ENCODE data around the gene ETV6. TPM values are rescaled to one million over a fixed set of nuclear protein-coding genes. Genes with fewer than 3 reads are reported as not detected.

ETV6 gene
- total RNA-seq, 1 experiment from 2014 or later = 19.3 TPM

GRCh38 chr12:11693067-11693466 is 43.6 kb downstream of the ETV6 start:
- Mint-ChIP-seq H3K9me3 (ENCODE audit: unreplicated experiment) (no peaks in the 10 kb centered on the region), H3K27me3 (ENCODE audit: insufficient read depth, unreplicated experiment) (no peaks in the 10 kb centered on the region), H3K4me1 (ENCODE audit: insufficient read depth, unreplicated experiment) (peaks cover 39% of the 10 kb centered on the region), H3K4me3 (ENCODE audit: unreplicated experiment) (no peak overlapping the region), H3K36me3 (ENCODE audit: insufficient read depth, unreplicated experiment) (peaks cover 6% of the 10 kb centered on the region), H3K27ac (ENCODE audit: low read depth, unreplicated experiment) (no peak overlapping the region)
- no peak for DNase-seq (ENCODE audit: unreplicated experiment)
- CTCF ChIA-PET = no interaction called here
- TF ChIP-seq CTCF (IDR thresholded peaks at IDR 0.05; ENCODE audit: unreplicated experiment) = no peak
- POLR2A ChIA-PET = no interaction called here
- intact Hi-C loops (cut with micrococcal nuclease) = no loop called here
- no TSS peak for BruUV-seq (replicated peaks)

- no peak for TF ChIP-seq CTCF (IDR thresholded peaks at IDR 0.05; ENCODE audit: unreplicated experiment)
- Mint-ChIP-seq H3K36me3 (ENCODE audit: insufficient read depth, unreplicated experiment) (peaks cover 6% of the 10 kb centered on the region), H3K4me1 (ENCODE audit: insufficient read depth, unreplicated experiment) (peaks cover 36% of the 10 kb centered on the region), H3K4me3 (ENCODE audit: unreplicated experiment) (no peak overlapping the region), H3K9me3 (ENCODE audit: unreplicated experiment) (no peaks in the 10 kb centered on the region), H3K27ac (ENCODE audit: low read depth, unreplicated experiment) (no peak overlapping the region), H3K27me3 (ENCODE audit: insufficient read depth, unreplicated experiment) (no peaks in the 10 kb centered on the region)
- intact Hi-C loops (cut with micrococcal nuclease) = no loop called here
- no peak for DNase-seq (ENCODE audit: unreplicated experiment)
- ChIA-PET POLR2A (no interaction called here), CTCF (no interaction called here)
- BruUV-seq (replicated peaks) = no TSS peak
Measured at GRCh38 chr12:11693601-11694000, 44.1 kb downstream of the ETV6 start.

- ChIA-PET POLR2A (no interaction called here), CTCF (interaction anchor here (1.1 kb wide), 1 partner anchor 9 kb away, joined by 3 read pairs; no protein-coding TSS in a partner anchor)
- peaks cover 29% of the 10 kb centered on the region for H3K4me1 Mint-ChIP-seq (ENCODE audit: insufficient read depth, unreplicated experiment)
Measured at GRCh38 chr12:11694528-11694927, 45.1 kb downstream of the ETV6 start.

GRCh38 chr12:11695321-11695720 is 45.8 kb downstream of the ETV6 start:
- intact Hi-C loops (cut with micrococcal nuclease) = loop anchor here (5.0 kb wide), 1 partner anchor 43 kb away; no protein-coding TSS in a partner anchor
- Mint-ChIP-seq H3K4me3 (ENCODE audit: unreplicated experiment) (no peak overlapping the region), H3K27ac (ENCODE audit: low read depth, unreplicated experiment) (peak overlapping the region; percentile 57), H3K4me1 (ENCODE audit: insufficient read depth, unreplicated experiment) (peaks cover 29% of the 10 kb centered on the region), H3K9me3 (ENCODE audit: unreplicated experiment) (no peaks in the 10 kb centered on the region), H3K27me3 (ENCODE audit: insufficient read depth, unreplicated experiment) (no peaks in the 10 kb centered on the region), H3K36me3 (ENCODE audit: insufficient read depth, unreplicated experiment) (no peaks in the 10 kb centered on the region)
- no TSS peak for BruUV-seq (replicated peaks)
- TF ChIP-seq CTCF (IDR thresholded peaks at IDR 0.05; ENCODE audit: unreplicated experiment) = no peak
- ChIA-PET POLR2A (interaction anchor here (0.5 to 3.0 kb wide), 6 partner anchors 11 to 59 kb away, joined by 3 to 9 read pairs (median 3); no protein-coding TSS in a partner anchor), CTCF (interaction anchor here (1.1 kb wide), 2 partner anchors 10 to 41 kb away, joined by 3 read pairs; no protein-coding TSS in a partner anchor)
- DNase-seq (ENCODE audit: unreplicated experiment) = peak; percentile 63

More at GRCh38 chr12:11694528-11694927, 45.1 kb downstream of the ETV6 start:
- BruUV-seq (replicated peaks) = no TSS peak
- no peaks in the 10 kb centered on the region for H3K27me3 Mint-ChIP-seq (ENCODE audit: insufficient read depth, unreplicated experiment)
- H3K36me3 Mint-ChIP-seq (ENCODE audit: insufficient read depth, unreplicated experiment) = no peaks in the 10 kb centered on the region
- no peak overlapping the region for H3K4me3 Mint-ChIP-seq (ENCODE audit: unreplicated experiment)
- no peaks in the 10 kb centered on the region for H3K9me3 Mint-ChIP-seq (ENCODE audit: unreplicated experiment)
- H3K27ac Mint-ChIP-seq (ENCODE audit: low read depth, unreplicated experiment) = no peak overlapping the region
- no peak for TF ChIP-seq CTCF (IDR thresholded peaks at IDR 0.05; ENCODE audit: unreplicated experiment)
- intact Hi-C loops (cut with micrococcal nuclease) = no loop called here
- DNase-seq (ENCODE audit: unreplicated experiment) = no peak

All from MCF 10A (cell line).